B cell (primary cell): ENCODE data around the gene FEZF2.

ENCODE experiments used
- CTCF ChIP-seq: fragments of 200-600 bp; IDR thresholded peaks from one replicate; pipeline ENCODE4 v1.8.0; 2022; ENCODE audit warnings: antibody characterized with exemption, mild to moderate bottlenecking
- EZH2 ChIP-seq: IDR thresholded peaks from 2 replicates; pipeline ENCODE4 v1.6.1; 2012; ENCODE audit warnings: borderline replicate concordance, low read depth, mild to moderate bottlenecking, moderate library complexity, low read length; ENCODE audit not compliant: insufficient read depth, poor library complexity, severe bottlenecking

- TF ChIP-seq CTCF (no peak), EZH2 (no peak)
These were observed 3.1 kb downstream of the FEZF2 start for GRCh38 chr3:62370112-62370857.
